ENCODE measurements around the gene ADAM33.

Gene ADAM33

GRCh38 chr20:3716195-3716834 is 34.5 kb upstream of the ADAM33 start:
- H3K9me3 Mint-ChIP-seq = no peaks in the 10 kb centered on the region
- no peak overlapping the region for H3K4me3 Mint-ChIP-seq
- DNase-seq = peak; percentile 11
- peaks cover 29 to 30% of the 10 kb centered on the region in 2 donors for H3K27me3 Mint-ChIP-seq
- H3K4me1 Mint-ChIP-seq = peaks cover 9 to 15% of the 10 kb centered on the region in 2 donors
- peak; percentile 83 to 90 for ATAC-seq (replicated peaks)
- no peak overlapping the region for H3K27ac Mint-ChIP-seq
- no peaks in the 10 kb centered on the region for H3K36me3 Mint-ChIP-seq

GRCh38 chr20:3714092-3714491 is 32.3 kb upstream of the ADAM33 start:
- DNase-seq (no peak), ATAC-seq (replicated peaks) (no peak)
- Mint-ChIP-seq H3K4me3 (no peak overlapping the region), H3K9me3 (no peaks in the 10 kb centered on the region), H3K27me3 (peaks cover 18 to 19% of the 10 kb centered on the region in 2 donors), H3K27ac (no peak overlapping the region), H3K4me1 (peaks cover 2 to 4% of the 10 kb centered on the region in 2 donors), H3K36me3 (no peaks in the 10 kb centered on the region)

- Mint-ChIP-seq H3K9me3 (no peaks in the 10 kb centered on the region), H3K27ac (no peak within 1 kb of the TSS), H3K36me3 (no peaks in the 10 kb centered on the region), H3K27me3 (peaks cover 11 to 24% of the 10 kb centered on the region in 2 donors), H3K4me3 (no peak within 1 kb of the TSS), H3K4me1 (peaks cover 0 to 4% of the 10 kb centered on the region in 2 donors)
- no peak for ATAC-seq (replicated peaks)
- DNase-seq = no peak
These were observed 30.6 kb upstream of the ADAM33 start, which contains the start of gene SIGLEC1 for GRCh38 chr20:3712279-3712873. Gene SIGLEC1 (minus strand): TSS chr20:3712600. CDS start chr20:3707128, 5,472 bp downstream.

GRCh38 chr20:3711484-3711941 is 29.7 kb upstream of the ADAM33 start:
- ATAC-seq (replicated peaks) = no peak
- H3K4me3 Mint-ChIP-seq = no peak overlapping the region
- no peaks in the 10 kb centered on the region for H3K9me3 Mint-ChIP-seq
- H3K4me1 Mint-ChIP-seq = peaks cover 0 to 4% of the 10 kb centered on the region in 2 donors
- DNase-seq = no peak
- no peaks in the 10 kb centered on the region for H3K36me3 Mint-ChIP-seq
- peaks cover 11 to 23% of the 10 kb centered on the region in 2 donors for H3K27me3 Mint-ChIP-seq
- H3K27ac Mint-ChIP-seq = no peak overlapping the region

- Mint-ChIP-seq H3K27ac (no peak overlapping the region), H3K4me1 (peaks cover 0 to 4% of the 10 kb centered on the region in 2 donors), H3K9me3 (no peaks in the 10 kb centered on the region), H3K36me3 (no peaks in the 10 kb centered on the region), H3K4me3 (no peak overlapping the region), H3K27me3 (peaks cover 11 to 29% of the 10 kb centered on the region in 2 donors)
- ATAC-seq (replicated peaks) = peak; percentile 64 to 66
- peak; percentile 41 for DNase-seq
These were observed 29.1 kb upstream of the ADAM33 start for GRCh38 chr20:3710703-3711483.

- ATAC-seq (replicated peaks) = no peak
- no peak overlapping the region for H3K27ac Mint-ChIP-seq
These were observed 28.2 kb upstream of the ADAM33 start for GRCh38 chr20:3710011-3710466.

GRCh38 chr20:3707508-3707899 is 25.7 kb upstream of the ADAM33 start:
- Mint-ChIP-seq H3K4me3 (no peak overlapping the region), H3K4me1 (peaks cover 0 to 4% of the 10 kb centered on the region in 2 donors), H3K36me3 (no peaks in the 10 kb centered on the region), H3K27me3 (peaks cover 15 to 47% of the 10 kb centered on the region in 2 donors), H3K9me3 (no peaks in the 10 kb centered on the region), H3K27ac (no peak overlapping the region)
- ATAC-seq (replicated peaks) (no peak), DNase-seq (no peak)

More at GRCh38 chr20:3710011-3710466, 28.2 kb upstream of the ADAM33 start:
- DNase-seq = no peak
- Mint-ChIP-seq H3K9me3 (no peaks in the 10 kb centered on the region), H3K27me3 (peaks cover 11 to 37% of the 10 kb centered on the region in 2 donors), H3K36me3 (no peaks in the 10 kb centered on the region), H3K4me1 (peaks cover 0 to 4% of the 10 kb centered on the region in 2 donors), H3K4me3 (no peak overlapping the region)

GRCh38 chr20:3706774-3707507 is 25.1 kb upstream of the ADAM33 start:
- Mint-ChIP-seq H3K27ac (no peak overlapping the region), H3K9me3 (no peaks in the 10 kb centered on the region)
- no peak for ATAC-seq (replicated peaks)

GRCh38 chr20:3705970-3706739 is 24.3 kb upstream of the ADAM33 start:
- Mint-ChIP-seq H3K9me3 (no peaks in the 10 kb centered on the region), H3K27ac (no peak overlapping the region), H3K4me3 (no peak overlapping the region), H3K27me3 (peaks cover 4 to 35% of the 10 kb centered on the region in 2 donors), H3K36me3 (no peaks in the 10 kb centered on the region), H3K4me1 (peaks cover 0 to under 1% of the 10 kb centered on the region in 2 donors)
- DNase-seq = no peak
- no peak for ATAC-seq (replicated peaks)

More at GRCh38 chr20:3706774-3707507, 25.1 kb upstream of the ADAM33 start:
- H3K4me1 Mint-ChIP-seq = peaks cover 0 to 4% of the 10 kb centered on the region in 2 donors
- peaks cover 12 to 43% of the 10 kb centered on the region in 2 donors for H3K27me3 Mint-ChIP-seq
- no peak overlapping the region for H3K4me3 Mint-ChIP-seq
- H3K36me3 Mint-ChIP-seq = no peaks in the 10 kb centered on the region
- DNase-seq = no peak

- Mint-ChIP-seq H3K4me1 (no peaks in the 10 kb centered on the region), H3K36me3 (no peaks in the 10 kb centered on the region), H3K27me3 (peaks cover 4 to 34% of the 10 kb centered on the region in 2 donors), H3K4me3 (no peak overlapping the region), H3K9me3 (no peaks in the 10 kb centered on the region), H3K27ac (no peak overlapping the region)
- DNase-seq (no peak), ATAC-seq (replicated peaks) (no peak)
These were observed 23.7 kb upstream of the ADAM33 start for GRCh38 chr20:3705491-3705969.

- ATAC-seq (replicated peaks) = no peak
- Mint-ChIP-seq H3K4me1 (no peaks in the 10 kb centered on the region), H3K9me3 (no peaks in the 10 kb centered on the region), H3K27ac (peak overlapping the region; percentile 26), H3K4me3 (no peak overlapping the region), H3K27me3 (peaks cover 4 to 34% of the 10 kb centered on the region in 2 donors), H3K36me3 (no peaks in the 10 kb centered on the region)
- DNase-seq = no peak
These were observed 22.3 kb upstream of the ADAM33 start for GRCh38 chr20:3704087-3704486.

- no peaks in the 10 kb centered on the region for H3K9me3 Mint-ChIP-seq
- no peaks in the 10 kb centered on the region for H3K4me1 Mint-ChIP-seq
- H3K27ac Mint-ChIP-seq = no peak overlapping the region
- no peak overlapping the region for H3K4me3 Mint-ChIP-seq
- H3K36me3 Mint-ChIP-seq = no peaks in the 10 kb centered on the region
- DNase-seq (no peak), ATAC-seq (replicated peaks) (no peak)
- H3K27me3 Mint-ChIP-seq = peaks cover 4 to 32% of the 10 kb centered on the region in 2 donors
These were observed 21.0 kb upstream of the ADAM33 start for GRCh38 chr20:3702611-3703391.

Data from stimulated activated naive B cell treated with anti-CD40 and anti-IgM and Interleukin-4, amounts not matched to agents 10 μg/mL and 1 μg/mL and 100 μg/mL, for 72 hours (primary cell).